Caki2 (cell line): ENCODE results near the gene GRM1. TPM values are rescaled to one million over a fixed set of nuclear protein-coding genes. Genes with fewer than 3 reads are reported as not detected.

Experiments
- DNase-seq: peaks from one replicate; pipeline ENCODE4 v3.0.0-alpha.2; 2015; ENCODE audit warnings: low read depth
- in situ Hi-C: cut with HindIII; loops from 2 replicates; pipeline ENCODE4 v1.10.0; 2016; ENCODE audit warnings: low sequenced_read_pairs, low pct_unique_long_range_greater_than_20kb, mixed read lengths
- total RNA-seq: library from RNA; depleted of rRNA; stranded (reverse); fragments of >200 nt; shearing (Covaris generic); gene quantifications from 2 replicates; pipeline ENCODE4 v1.2.3, GENCODE V29; 2014; ENCODE audit warnings: low replicate concordance

Gene GRM1
- total RNA-seq, 1 experiment from 2014 or later, result 0.41 TPM

GRCh38 chr6:146381486-146381885 is 352.6 kb downstream of the GRM1 start:
- in situ Hi-C loops, result no loop called here
- no peak for DNase-seq

- in situ Hi-C loops, result no loop called here
- peak; percentile 6 for DNase-seq
Measured at GRCh38 chr6:146388736-146389364, 360.0 kb downstream of the GRM1 start.

- DNase-seq, result no peak
- in situ Hi-C loops, result no loop called here
Measured at GRCh38 chr6:146389740-146390139, 360.9 kb downstream of the GRM1 start.

- in situ Hi-C loops, result no loop called here
- DNase-seq, result no peak
Measured at GRCh38 chr6:146397638-146398037, 368.8 kb downstream of the GRM1 start.

GRCh38 chr6:146402476-146402875 is 373.6 kb downstream of the GRM1 start:
- no peak for DNase-seq
- in situ Hi-C loops, result no loop called here

- no peak for DNase-seq
Measured at GRCh38 chr6:146408583-146408982, 379.7 kb downstream of the GRM1 start.

GRCh38 chr6:146410851-146411595 is 382.2 kb downstream of the GRM1 start:
- no peak for DNase-seq
- in situ Hi-C loops, result no loop called here

More at GRCh38 chr6:146408583-146408982, 379.7 kb downstream of the GRM1 start:
- in situ Hi-C loops, result no loop called here

GRCh38 chr6:146419576-146419975 is 390.7 kb downstream of the GRM1 start:
- in situ Hi-C loops, result no loop called here
- DNase-seq, result no peak

GRCh38 chr6:146420255-146420654 is 391.4 kb downstream of the GRM1 start:
- no peak for DNase-seq
- in situ Hi-C loops, result no loop called here

GRCh38 chr6:146422789-146423375 is 394.0 kb downstream of the GRM1 start:
- DNase-seq, result no peak
- in situ Hi-C loops, result no loop called here

- DNase-seq, result no peak
- in situ Hi-C loops, result no loop called here
Measured at GRCh38 chr6:146423452-146423851, 394.6 kb downstream of the GRM1 start.

GRCh38 chr6:146426516-146426915 is 397.7 kb downstream of the GRM1 start:
- DNase-seq, result no peak
- in situ Hi-C loops, result no loop called here

- in situ Hi-C loops, result no loop called here
- DNase-seq, result no peak
Measured at GRCh38 chr6:146429831-146430230, 401.0 kb downstream of the GRM1 start.

GRCh38 chr6:146433881-146434731 is 405.2 kb downstream of the GRM1 start:
- in situ Hi-C loops, result no loop called here

GRCh38 chr6:146434732-146435390 is 406.0 kb downstream of the GRM1 start:
- in situ Hi-C loops, result no loop called here
- no peak for DNase-seq

More at GRCh38 chr6:146433881-146434731, 405.2 kb downstream of the GRM1 start:
- no peak for DNase-seq

- DNase-seq, result no peak
- in situ Hi-C loops, result no loop called here
Measured at GRCh38 chr6:146441907-146442306, 413.0 kb downstream of the GRM1 start.

- in situ Hi-C loops, result no loop called here
- DNase-seq, result no peak
Measured at GRCh38 chr6:146444189-146444588, 415.3 kb downstream of the GRM1 start.

- in situ Hi-C loops, result no loop called here
- no peak for DNase-seq
Measured at GRCh38 chr6:146445233-146445632, 416.4 kb downstream of the GRM1 start.
